OCI-LY3 (cell line): ENCODE data around the gene CISD2.
"Not testable (repeated sequence)": the region's sequence is repeated elsewhere in the genome, so short reads cannot be mapped to it uniquely, and the experiment has no call there.

Experiments
- H2AFZ ChIP-seq: fragments of 200-600, 300-600 bp; shearing (Covaris generic); 2 replicates; pipeline ENCODE4 v1.6.0; 2014; ENCODE audit warnings: antibody characterized with exemption, low read depth, low read length
- H3K27ac ChIP-seq: fragments of 200-600, 300-600 bp; sonication (generic); 2 replicates; pipeline ENCODE4 v1.5.1; 2014; ENCODE audit warnings: mild to moderate bottlenecking, low read length, moderate library complexity, mixed read lengths
- H3K27me3 ChIP-seq: fragments of 200-600, 300-600 bp; sonication (generic); 2 replicates; pipeline ENCODE4 v1.6.1; 2014; ENCODE audit warnings: low read depth, low read length, mixed read lengths
- H3K36me3 ChIP-seq: fragments of 200-600, 300-600 bp; sonication (generic); replicated peaks from 2 replicates; pipeline ENCODE3; 2014; ENCODE audit warnings: low read depth, low read length, mixed read lengths
- H3K4me1 ChIP-seq: fragments of 300-600, 200-600 bp; sonication (generic); 2 replicates; pipeline ENCODE4 v1.6.1; 2014; ENCODE audit warnings: low read length, mixed read lengths
- H3K4me2 ChIP-seq: fragments of 200-600, 300-600 bp; sonication (generic); 2 replicates; pipeline ENCODE4 v1.6.1; 2014; ENCODE audit warnings: low read length, mixed read lengths
- H3K4me3 ChIP-seq: fragments of 300-600, 200-600 bp; sonication (generic); 2 replicates; pipeline ENCODE4 v1.5.1; 2014; ENCODE audit warnings: antibody characterized with exemption, mild to moderate bottlenecking, low read length, moderate library complexity
- H3K79me2 ChIP-seq: fragments of 300-600, 200-600 bp; shearing (Covaris generic); 2 replicates; pipeline ENCODE4 v1.6.1; 2014; ENCODE audit warnings: mild to moderate bottlenecking, low read length, mixed read lengths
- H3K9ac ChIP-seq: fragments of 300-600, 200-600 bp; shearing (Covaris generic); 2 replicates; pipeline ENCODE4 v1.6.0; 2014; ENCODE audit warnings: mild to moderate bottlenecking, low read length, moderate library complexity
- H3K9me3 ChIP-seq: fragments of 200-600, 300-600 bp; shearing (Covaris generic); 2 replicates; pipeline ENCODE4 v1.6.1; 2014; ENCODE audit warnings: low read length, mixed read lengths; ENCODE audit not compliant: insufficient read depth
- H4K20me1 ChIP-seq: fragments of 200-600, 300-600 bp; sonication (generic); 2 replicates; pipeline ENCODE4 v1.6.1; 2016; ENCODE audit warnings: low read length, mixed read lengths; ENCODE audit not compliant: insufficient read depth
- EZH2phosphoT487 ChIP-seq: fragments of 200-600 bp; shearing (Covaris generic); IDR thresholded peaks from 2 replicates; pipeline ENCODE4 v1.6.1; 2018; ENCODE audit warnings: antibody characterized with exemption, mixed run types, low read depth
- TF ChIP-seq, protein P1 (sequence below): fragments of 200-600, 300-600 bp; sonication (generic); IDR thresholded peaks from 2 replicates; pipeline ENCODE4 v1.5.1; 2014; ENCODE audit warnings: antibody characterized with exemption, low read length, low read depth

Gene CISD2

DNA sequence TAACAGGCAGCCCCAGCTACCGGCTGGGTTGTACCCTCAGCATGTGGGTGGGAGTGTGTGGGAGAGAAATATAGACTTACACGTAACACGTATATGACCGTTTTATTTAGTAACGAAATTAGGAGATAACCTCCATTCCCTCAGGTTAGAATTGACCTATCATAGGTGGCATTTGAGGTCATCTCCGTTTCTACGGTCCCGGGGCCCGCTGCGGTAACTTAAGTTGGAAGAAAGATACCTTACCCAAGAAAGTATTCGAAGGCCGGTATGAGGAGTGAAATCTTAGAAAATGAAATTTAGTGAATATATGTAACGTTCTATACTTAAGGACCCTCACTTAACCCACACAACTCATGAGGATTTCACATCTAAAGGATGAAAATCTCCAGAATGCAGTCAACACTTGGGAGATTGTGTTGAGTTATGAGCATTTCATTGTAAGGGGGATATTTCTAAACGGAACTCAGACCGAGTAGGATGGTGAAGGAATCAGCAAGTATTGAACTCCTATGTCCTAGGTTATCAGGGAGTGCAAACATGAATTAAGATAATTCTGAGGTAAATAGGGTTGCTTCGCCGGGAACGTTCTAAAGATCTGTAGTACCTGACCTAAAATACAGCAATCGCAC lies 891 bp downstream of the CISD2 start:
- Histone ChIP-seq H3K4me3 (peak overlapping the region; percentile 93), H4K20me1 (no peaks in the 10 kb centered on the region), H3K4me1 (peaks cover 24% of the 10 kb centered on the region)

DNA sequence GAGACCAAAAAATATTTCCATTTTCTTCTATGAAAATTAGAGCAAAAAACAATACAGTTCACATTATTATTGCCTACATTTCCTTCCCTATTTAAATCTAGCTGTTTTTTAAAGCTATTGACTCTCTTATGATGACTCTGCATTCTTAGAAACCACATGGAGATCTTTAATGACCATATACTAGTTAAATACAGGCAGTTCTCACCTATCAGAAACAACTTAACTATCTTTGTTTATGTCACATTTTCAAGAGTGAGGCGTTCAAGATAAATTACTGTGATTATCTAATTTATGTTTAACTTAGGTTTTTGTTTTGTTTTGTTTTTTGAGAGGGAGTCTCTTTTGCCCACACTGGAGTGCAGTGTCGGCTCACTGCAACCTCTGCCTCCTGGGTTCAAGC lies 3.0 kb downstream of the CISD2 start:
- no peak overlapping the region for H3K4me2 ChIP-seq

More for the DNA sequence above, 891 bp downstream of the CISD2 start:
- Histone ChIP-seq H3K9ac (peak overlapping the region; percentile 78), H3K4me2 (peak overlapping the region; percentile 84), H2AFZ (peak overlapping the region; percentile 82; the same call in 1 of the 2 replicates), H3K79me2 (peaks cover 90% of the 10 kb centered on the region), H3K36me3 (peaks cover 29% of the 10 kb centered on the region), H3K27me3 (no peaks in the 10 kb centered on the region), H3K9me3 (0 out of 2 replicates have a peak, but pooled peaks cover 3% of the 10 kb centered on the region), H3K27ac (peak overlapping the region; percentile 88)
- TF ChIP-seq, protein P1, sequence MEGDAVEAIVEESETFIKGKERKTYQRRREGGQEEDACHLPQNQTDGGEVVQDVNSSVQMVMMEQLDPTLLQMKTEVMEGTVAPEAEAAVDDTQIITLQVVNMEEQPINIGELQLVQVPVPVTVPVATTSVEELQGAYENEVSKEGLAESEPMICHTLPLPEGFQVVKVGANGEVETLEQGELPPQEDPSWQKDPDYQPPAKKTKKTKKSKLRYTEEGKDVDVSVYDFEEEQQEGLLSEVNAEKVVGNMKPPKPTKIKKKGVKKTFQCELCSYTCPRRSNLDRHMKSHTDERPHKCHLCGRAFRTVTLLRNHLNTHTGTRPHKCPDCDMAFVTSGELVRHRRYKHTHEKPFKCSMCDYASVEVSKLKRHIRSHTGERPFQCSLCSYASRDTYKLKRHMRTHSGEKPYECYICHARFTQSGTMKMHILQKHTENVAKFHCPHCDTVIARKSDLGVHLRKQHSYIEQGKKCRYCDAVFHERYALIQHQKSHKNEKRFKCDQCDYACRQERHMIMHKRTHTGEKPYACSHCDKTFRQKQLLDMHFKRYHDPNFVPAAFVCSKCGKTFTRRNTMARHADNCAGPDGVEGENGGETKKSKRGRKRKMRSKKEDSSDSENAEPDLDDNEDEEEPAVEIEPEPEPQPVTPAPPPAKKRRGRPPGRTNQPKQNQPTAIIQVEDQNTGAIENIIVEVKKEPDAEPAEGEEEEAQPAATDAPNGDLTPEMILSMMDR: no peak
- TF ChIP-seq EZH2phosphoT487: no peak

DNA sequence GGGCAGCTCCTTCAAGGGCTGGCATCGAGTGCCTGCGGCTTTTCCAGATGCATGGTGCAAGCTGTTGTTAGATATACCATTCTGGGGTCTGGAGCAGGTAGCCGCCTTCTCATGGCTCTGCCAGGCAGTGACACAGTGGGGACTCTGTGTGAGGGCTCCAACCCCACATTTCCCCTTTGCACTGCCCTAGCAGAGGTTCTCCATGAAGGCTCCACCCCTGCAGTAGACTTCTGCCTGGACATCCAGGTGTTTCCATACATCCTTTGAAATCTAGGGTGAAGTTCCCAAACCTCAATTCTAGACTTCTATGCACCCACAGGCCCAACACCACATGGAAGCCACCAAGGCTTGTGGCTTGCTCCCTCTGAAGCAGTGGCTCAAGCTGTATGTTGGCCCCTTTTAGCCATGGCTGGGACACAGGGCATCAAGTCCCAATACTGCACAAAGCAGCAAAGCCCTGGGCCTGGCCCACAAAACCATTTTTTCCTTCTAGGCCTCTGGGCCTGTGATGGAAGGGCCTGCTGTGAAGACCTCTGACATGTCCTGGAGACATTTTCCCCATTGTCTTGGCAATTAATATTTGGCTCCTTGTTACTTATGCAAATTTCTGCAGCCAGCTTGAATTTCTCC lies 8.8 kb downstream of the CISD2 start:
- H3K4me3 ChIP-seq, H3K27ac ChIP-seq, H2AFZ ChIP-seq, H3K4me1 ChIP-seq, H3K9ac ChIP-seq, H4K20me1 ChIP-seq, H3K27me3 ChIP-seq, H3K4me2 ChIP-seq: not testable (repeated sequence)
- peaks cover 53% of the 10 kb centered on the region for H3K79me2 ChIP-seq
- H3K9me3 ChIP-seq: peaks cover 22% of the 10 kb centered on the region
- peaks cover 47% of the 10 kb centered on the region for H3K36me3 ChIP-seq

More for the DNA sequence above, 3.0 kb downstream of the CISD2 start:
- Histone ChIP-seq H3K27ac (no peak overlapping the region), H3K79me2 (peaks cover 88% of the 10 kb centered on the region), H2AFZ (no peak overlapping the region), H3K4me1 (peaks cover 22% of the 10 kb centered on the region), H3K4me3 (no peak overlapping the region), H4K20me1 (no peaks in the 10 kb centered on the region), H3K9me3 (peaks cover 12% of the 10 kb centered on the region; the same call in 1 of the 2 replicates), H3K36me3 (peaks cover 38% of the 10 kb centered on the region), H3K9ac (no peak overlapping the region), H3K27me3 (no peaks in the 10 kb centered on the region)
- TF ChIP-seq, protein P1: no peak
- no peak for TF ChIP-seq EZH2phosphoT487

DNA sequence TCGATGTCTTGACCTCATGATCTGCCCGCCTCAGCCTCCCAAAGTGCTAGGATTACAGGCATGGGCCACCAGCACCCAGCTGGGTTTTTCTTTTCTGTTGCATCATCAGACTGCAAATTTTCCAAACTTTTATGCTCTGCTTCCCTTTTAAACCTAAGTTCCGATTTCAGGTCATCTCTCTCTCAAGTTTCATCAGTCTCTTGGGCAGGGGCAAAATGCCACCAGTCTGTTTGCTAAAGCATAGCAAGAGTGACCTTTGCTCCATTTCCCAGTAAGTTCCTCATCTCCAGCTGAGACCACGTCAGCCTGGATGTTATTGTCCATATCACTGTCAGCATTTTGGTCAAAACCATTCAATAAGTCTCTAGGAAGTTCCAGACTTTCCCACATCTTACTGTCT lies 9.6 kb downstream of the CISD2 start:
- H3K4me3 ChIP-seq, H4K20me1 ChIP-seq, H3K9ac ChIP-seq, H2AFZ ChIP-seq, H3K4me1 ChIP-seq, H3K27ac ChIP-seq, H3K4me2 ChIP-seq, H3K27me3 ChIP-seq: not testable (repeated sequence)
- Histone ChIP-seq H3K36me3 (peaks cover 43% of the 10 kb centered on the region), H3K79me2 (peaks cover 50% of the 10 kb centered on the region), H3K9me3 (peaks cover 22% of the 10 kb centered on the region)

DNA sequence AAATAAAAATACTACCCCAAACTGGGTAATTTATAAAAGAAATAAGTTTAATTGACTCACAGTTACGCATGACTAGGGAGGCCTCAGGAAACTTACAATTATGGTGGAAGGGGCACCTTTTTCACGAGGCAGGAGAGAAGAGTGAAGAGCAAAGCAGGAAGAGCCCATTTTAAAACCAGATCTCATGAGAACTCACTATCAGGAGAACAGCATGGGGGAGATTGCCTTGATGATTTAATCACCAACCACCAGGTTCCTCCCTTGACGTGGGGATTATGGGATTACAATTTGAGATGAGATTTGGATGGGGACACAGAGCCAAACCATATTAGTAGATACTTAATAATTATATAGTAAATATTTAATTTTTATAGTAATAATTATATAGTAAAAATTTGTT lies 10.1 kb downstream of the CISD2 start:
- Histone ChIP-seq H3K27me3 (no peaks in the 10 kb centered on the region), H3K27ac (no peak overlapping the region), H3K79me2 (peaks cover 50% of the 10 kb centered on the region), H2AFZ (no peak overlapping the region), H3K36me3 (peaks cover 38% of the 10 kb centered on the region), H3K4me3 (no peak overlapping the region), H4K20me1 (peaks cover 7% of the 10 kb centered on the region; the same call in 1 of the 2 replicates), H3K9ac (no peak overlapping the region), H3K4me1 (no peaks in the 10 kb centered on the region), H3K4me2 (no peak overlapping the region), H3K9me3 (peaks cover 22% of the 10 kb centered on the region)
- TF ChIP-seq, protein P1: no peak
- no peak for TF ChIP-seq EZH2phosphoT487
